Gastrocnemius medialis (tissue), 4 donors: ENCODE measurements around the gene FAS. TPM values are rescaled to one million over a fixed set of nuclear protein-coding genes. Genes with fewer than 3 reads are reported as not detected.
A peak's percentile ranks its signal among the peaks of the same experiment; 100 is the strongest.

ENCODE experiments used
- ATAC-seq, 2 donors: fragments of 150-250 bp; one replicate each; pipeline ENCODE4 v1.9.1; 2016
- DNase-seq, 2 donors: peaks; one replicate each; pipeline ENCODE4 v3.0.0-alpha.2; 2019
- H3K27ac ChIP-seq, 4 donors: fragments of 200-600 bp; sonication (generic); 1 replicate in 1 of 4; 2 replicates in 3 of 4; pipeline ENCODE4 v1.5.1; 2016 to 2018; ENCODE audit warnings: mild to moderate bottlenecking in 2 of 4, moderate library complexity in 1 of 4
- H3K27me3 ChIP-seq, 3 donors: fragments of 200-600 bp; sonication (generic) in 2 of 3; 1 replicate in 1 of 3; 2 replicates in 2 of 3; pipeline versions ENCODE4 v1.5.1 to v1.6.0; 2016 to 2019; ENCODE audit warnings: mild to moderate bottlenecking in 1 of 3, moderate library complexity in 1 of 3
- H3K36me3 ChIP-seq, 2 donors: fragments of 200-600 bp; sonication (generic) in 1 of 2; one replicate each; pipeline ENCODE4 v1.5.1; 2017 to 2018
- H3K4me1 ChIP-seq, 2 donors: fragments of 200-600 bp; sonication (generic) in 1 of 2; one replicate each; pipeline ENCODE4 v1.5.1; 2016 to 2017; ENCODE audit warnings: mild to moderate bottlenecking in 2 of 2
- H3K4me3 ChIP-seq, 4 donors: fragments of 200-600 bp; sonication (generic) in 3 of 4; 1 replicate in 1 of 4; 2 replicates in 3 of 4; pipeline ENCODE4 v1.5.1; 2016 to 2019; ENCODE audit warnings: mild to moderate bottlenecking in 2 of 4
- H3K9me3 ChIP-seq, 3 donors: fragments of 200-600 bp; sonication (generic) in 2 of 3; 1 replicate in 1 of 3; 2 replicates in 2 of 3; pipeline ENCODE4 v1.5.1; 2016 to 2019
- POLR2A ChIP-seq, 2 donors: fragments of 450-650 bp; IDR thresholded peaks; one replicate each; pipeline ENCODE4 v1.6.1; 2017; ENCODE audit warnings: antibody characterized with exemption in 2 of 2, mild to moderate bottlenecking in 2 of 2, moderate library complexity in 2 of 2
- in situ Hi-C, 4 donors: fragments of 200-750 bp; cut with MboI; loops; one replicate each; pipeline versions ENCODE4 v1.15.0 to v1.8.0; 2017; ENCODE audit warnings: low sequenced_read_pairs in 4 of 4
- intact Hi-C: fragments of 100-400 bp; cut with DNase I; formaldehyde crosslinking; loops from one replicate; pipeline ENCODE4 v1.15.1; 2023; ENCODE audit warnings: low total_unique reads
- total RNA-seq, 4 donors: library from RNA; depleted of rRNA; stranded (reverse); fragments of >200 nt; gene quantifications; one replicate each; pipeline versions ENCODE4 v1.1.0 to v1.2.3, GENCODE V29; 2016
- TF ChIP-seq, protein P1 (sequence below), 5 experiments: fragments of 450-650 bp in 3 of 5; fragments of 200-600 bp in 2 of 5; sonication (generic) in 2 of 5; IDR thresholded peaks in 4 of 5; conservative IDR thresholded peaks in 1 of 5; 1 replicate in 4 of 5; 2 replicates in 1 of 5; pipeline ENCODE4 v1.5.1; 2016 to 2019; ENCODE audit warnings: antibody characterized with exemption in 5 of 5, mild to moderate bottlenecking in 3 of 5, moderate library complexity in 3 of 5

The FAS gene
- total RNA-seq, 4 donors from 2014 or later = 2.7 to 5.9 (median 4.9) TPM

GRCh38 chr10:88989423-88989822 is 1.2 kb upstream of the FAS start:
- no peaks in the 10 kb centered on the region for H3K36me3 ChIP-seq
- no peak for ATAC-seq
- no peaks in the 10 kb centered on the region for H3K9me3 ChIP-seq
- in situ Hi-C loops (loop anchor here in 3 of 4 donors (5.0 to 10.0 kb wide), 2 partner anchors 55 to 152 kb away; no protein-coding TSS in a partner anchor), intact Hi-C loops (loop anchor here (5.0 kb wide), 1 partner anchor 152 kb away; no protein-coding TSS in a partner anchor)
- TF ChIP-seq POLR2A (IDR thresholded peaks at IDR 0.05) = no peak
- TF ChIP-seq, protein P1, sequence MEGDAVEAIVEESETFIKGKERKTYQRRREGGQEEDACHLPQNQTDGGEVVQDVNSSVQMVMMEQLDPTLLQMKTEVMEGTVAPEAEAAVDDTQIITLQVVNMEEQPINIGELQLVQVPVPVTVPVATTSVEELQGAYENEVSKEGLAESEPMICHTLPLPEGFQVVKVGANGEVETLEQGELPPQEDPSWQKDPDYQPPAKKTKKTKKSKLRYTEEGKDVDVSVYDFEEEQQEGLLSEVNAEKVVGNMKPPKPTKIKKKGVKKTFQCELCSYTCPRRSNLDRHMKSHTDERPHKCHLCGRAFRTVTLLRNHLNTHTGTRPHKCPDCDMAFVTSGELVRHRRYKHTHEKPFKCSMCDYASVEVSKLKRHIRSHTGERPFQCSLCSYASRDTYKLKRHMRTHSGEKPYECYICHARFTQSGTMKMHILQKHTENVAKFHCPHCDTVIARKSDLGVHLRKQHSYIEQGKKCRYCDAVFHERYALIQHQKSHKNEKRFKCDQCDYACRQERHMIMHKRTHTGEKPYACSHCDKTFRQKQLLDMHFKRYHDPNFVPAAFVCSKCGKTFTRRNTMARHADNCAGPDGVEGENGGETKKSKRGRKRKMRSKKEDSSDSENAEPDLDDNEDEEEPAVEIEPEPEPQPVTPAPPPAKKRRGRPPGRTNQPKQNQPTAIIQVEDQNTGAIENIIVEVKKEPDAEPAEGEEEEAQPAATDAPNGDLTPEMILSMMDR (IDR thresholded peaks at IDR 0.05 in 4 of 5, conservative IDR thresholded peaks at IDR 0.05 in 1 of 5) = no peak
- no peaks in the 10 kb centered on the region for H3K27me3 ChIP-seq
- peaks cover 7 to 9% of the 10 kb centered on the region in 2 donors for H3K4me1 ChIP-seq
- H3K4me3 ChIP-seq = peak overlapping the region; percentile 72 to 88 (median 82)
- no peak for DNase-seq
- peak overlapping the region; percentile 76 to 87 (median 84) for H3K27ac ChIP-seq

DNA sequence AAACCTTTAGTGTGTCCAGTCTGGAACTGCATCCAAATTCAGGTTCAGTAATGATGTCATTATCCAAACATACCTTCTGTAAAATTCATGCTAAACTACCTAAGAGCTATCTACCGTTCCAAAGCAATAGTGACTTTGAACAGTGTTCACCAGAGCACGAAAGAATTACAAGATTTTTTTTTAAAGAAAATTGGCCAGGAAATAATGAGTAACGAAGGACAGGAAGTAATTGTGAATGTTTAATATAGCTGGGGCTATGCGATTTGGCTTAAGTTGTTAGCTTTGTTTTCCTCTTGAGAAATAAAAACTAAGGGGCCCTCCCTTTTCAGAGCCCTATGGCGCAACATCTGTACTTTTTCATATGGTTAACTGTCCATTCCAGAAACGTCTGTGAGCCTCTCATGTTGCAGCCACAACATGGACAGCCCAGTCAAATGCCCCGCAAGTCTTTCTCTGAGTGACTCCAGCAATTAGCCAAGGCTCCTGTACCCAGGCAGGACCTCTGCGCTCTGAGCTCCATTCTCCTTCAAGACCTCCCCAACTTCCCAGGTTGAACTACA is 694 bp upstream of the FAS start:
- in situ Hi-C loops = loop anchor here in 3 of 4 donors (5.0 to 10.0 kb wide), 2 partner anchors 55 to 153 kb away; no protein-coding TSS in a partner anchor
- TF ChIP-seq, protein P1 (IDR thresholded peaks at IDR 0.05 in 4 of 5, conservative IDR thresholded peaks at IDR 0.05 in 1 of 5) = no peak
- peak; percentile 32 to 47 for TF ChIP-seq POLR2A (IDR thresholded peaks at IDR 0.05)
- intact Hi-C loops = loop anchor here (5.0 kb wide), 2 partner anchors 108 to 153 kb away; partner anchors contain the start of gene STAMBPL1
- no peaks in the 10 kb centered on the region for H3K27me3 ChIP-seq
- H3K4me1 ChIP-seq = peaks cover 7 to 9% of the 10 kb centered on the region in 2 donors
- no peaks in the 10 kb centered on the region for H3K36me3 ChIP-seq
- H3K9me3 ChIP-seq = no peaks in the 10 kb centered on the region
- peak overlapping the region; percentile 72 to 88 (median 82) for H3K4me3 ChIP-seq
- ATAC-seq (peak; percentile 62), DNase-seq (peak; percentile 24 to 43)
- peak overlapping the region; percentile 76 to 87 (median 84) for H3K27ac ChIP-seq

- Histone ChIP-seq H3K4me1 (peaks cover 7 to 9% of the 10 kb centered on the region in 2 donors), H3K36me3 (no peaks in the 10 kb centered on the region), H3K4me3 (peak overlapping the region; percentile 72 to 88 (median 82)), H3K27me3 (no peaks in the 10 kb centered on the region), H3K9me3 (no peaks in the 10 kb centered on the region), H3K27ac (peak overlapping the region; percentile 76 to 87 (median 84))
- intact Hi-C loops (loop anchor here (5.0 kb wide), 1 partner anchor 109 kb away; the partner anchor contains the start of gene STAMBPL1), in situ Hi-C loops (no loop called here)
- TF ChIP-seq POLR2A (IDR thresholded peaks at IDR 0.05) = peak; percentile 41 to 45
- TF ChIP-seq, protein P1 (IDR thresholded peaks at IDR 0.05 in 4 of 5, conservative IDR thresholded peaks at IDR 0.05 in 1 of 5) = no peak
- ATAC-seq (peak; percentile 59 to 60), DNase-seq (peak; percentile 40 to 49)
Measured at GRCh38 chr10:88991161-88991898, 732 bp downstream of the FAS start.

DNA sequence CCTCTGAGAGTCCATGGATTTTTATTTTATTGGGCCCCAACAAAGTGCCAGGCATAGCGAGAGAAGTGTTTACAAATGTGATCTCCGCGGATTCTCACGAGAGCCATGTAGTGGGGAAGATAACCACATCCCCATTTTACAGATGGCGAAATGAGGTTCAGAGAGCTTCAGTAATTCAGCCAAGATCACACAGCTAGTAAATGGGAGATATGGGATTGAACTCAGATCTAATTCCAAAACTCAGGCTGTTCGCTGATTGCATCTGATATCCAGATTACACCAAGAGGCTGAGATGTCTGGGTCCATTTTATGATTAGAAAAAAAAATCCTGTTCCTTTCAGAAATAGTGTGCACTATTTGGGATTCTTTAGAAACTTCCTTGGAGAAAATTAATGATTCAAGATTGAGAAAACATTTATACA is 1.3 kb downstream of the FAS start:
- no peak for TF ChIP-seq POLR2A (IDR thresholded peaks at IDR 0.05)
- TF ChIP-seq, protein P1 (IDR thresholded peaks at IDR 0.05 in 4 of 5, conservative IDR thresholded peaks at IDR 0.05 in 1 of 5) = no peak
- DNase-seq (no peak), ATAC-seq (no peak)
- intact Hi-C loops = loop anchor here (5.0 kb wide), 1 partner anchor 110 kb away; the partner anchor contains the start of gene STAMBPL1
- no peaks in the 10 kb centered on the region for H3K27me3 ChIP-seq
- H3K4me3 ChIP-seq = peak overlapping the region; percentile 72 to 88 (median 82)
- H3K27ac ChIP-seq = peak overlapping the region; percentile 76 to 87 (median 84)
- no peaks in the 10 kb centered on the region for H3K36me3 ChIP-seq
- H3K4me1 ChIP-seq = peaks cover 7 to 9% of the 10 kb centered on the region in 2 donors
- H3K9me3 ChIP-seq = no peaks in the 10 kb centered on the region
- in situ Hi-C loops = no loop called here
